GM12878 (cell line): ENCODE data around the gene HMGXB3. TPM values are rescaled to one million over a fixed set of nuclear protein-coding genes. Genes with fewer than 3 reads are reported as not detected.

Experiments
- BRCA1 ChIP-seq: IDR thresholded peaks from 2 replicates; pipeline ENCODE4 v1.6.1; 2011; ENCODE audit warnings: low read depth, low read length, improper control_type of control experiment
- CBX3 ChIP-seq: fragments of 200-600 bp; sonication (generic); IDR thresholded peaks from 2 replicates; pipeline ENCODE4 v1.6.1; 2016; ENCODE audit warnings: low read depth, borderline replicate concordance
- EED ChIP-seq: sonication (generic); IDR thresholded peaks from 2 replicates; pipeline ENCODE4 v1.6.1; 2016; ENCODE audit warnings: antibody characterized with exemption, low read depth
- FOXM1 ChIP-seq: IDR thresholded peaks from 2 replicates; pipeline ENCODE4 v1.6.1; 2012; ENCODE audit warnings: low read depth, mild to moderate bottlenecking, inconsistent platforms, low read length, moderate library complexity
- IKZF1 ChIP-seq: fragments of 450-650 bp; conservative IDR thresholded peaks from 2 replicates; pipeline ENCODE4 v1.6.1; 2017; ENCODE audit warnings: antibody characterized with exemption, mild to moderate bottlenecking
- MEF2A ChIP-seq: IDR thresholded peaks from 2 replicates; pipeline ENCODE4 v1.6.1; 2011; ENCODE audit warnings: low read depth, mild to moderate bottlenecking, low read length, moderate library complexity; ENCODE audit not compliant: insufficient read depth
- MEF2B ChIP-seq: fragments of 450-650 bp; IDR thresholded peaks from 2 replicates; pipeline ENCODE4 v1.6.1; 2018; ENCODE audit warnings: mild to moderate bottlenecking, moderate library complexity; ENCODE audit not compliant: partially characterized antibody, poor library complexity, severe bottlenecking
- MTA3 ChIP-seq: IDR thresholded peaks from 2 replicates; pipeline ENCODE4 v1.6.1; 2012; ENCODE audit warnings: low read length, inconsistent platforms, borderline replicate concordance
- NR2C2 ChIP-seq: IDR thresholded peaks from 2 replicates; pipeline ENCODE4 v1.6.1; 2011; ENCODE audit warnings: borderline replicate concordance, low read depth; ENCODE audit not compliant: control insufficient read depth, insufficient read length
- TCF3 ChIP-seq: IDR thresholded peaks from 2 replicates; pipeline ENCODE4 v1.6.1; 2012; ENCODE audit warnings: low read depth, mild to moderate bottlenecking, low read length, borderline replicate concordance; ENCODE audit not compliant: insufficient read depth
- ZNF274 ChIP-seq: IDR thresholded peaks from one replicate; pipeline ENCODE4 v1.8.0; 2011; ENCODE audit not compliant: insufficient read length, insufficient read depth
- polyA plus RNA-seq, 11 experiments: library from polyadenylated mRNA; depleted of rRNA in 4 of 11; unstranded in 6 of 11; stranded (reverse) in 5 of 11; fragments of >200 nt; fragmentation: Nextera tagmentation in 4 of 11; fragmentation: Illumina TruSeq in 1 of 11; extraction: Ambion mirVana in 4 of 11; extraction: Trizol in 1 of 11; gene quantifications; 1 replicate in 1 of 11; 2 replicates in 10 of 11; pipeline versions ENCODE4 v1.2.1 to v1.2.3, GENCODE V29; 2011 to 2016; ENCODE audit warnings: inconsistent platforms in 2 of 11, missing spikeins in 2 of 11, low read depth in 1 of 11
- total RNA-seq, 4 experiments: library from RNA; depleted of rRNA in 3 of 4; stranded (reverse); fragments of >200 nt in 3 of 4; fragmentation: Illumina TruSeq in 1 of 4; extraction: Trizol in 1 of 4; gene quantifications; 2 replicates each; pipeline versions ENCODE4 v1.2.1 to v1.2.3, GENCODE V29; 2013 to 2021
- TF ChIP-seq, protein P1 (sequence below): fragments of 450-650 bp; IDR thresholded peaks from 2 replicates; pipeline ENCODE4 v1.6.1; 2016; ENCODE audit warnings: mild to moderate bottlenecking, moderate library complexity, borderline replicate concordance
- TF ChIP-seq, protein P2 (sequence below): IDR thresholded peaks from 2 replicates; pipeline ENCODE4 v1.6.1; 2012; ENCODE audit warnings: mild to moderate bottlenecking, low read depth, low read length
- TF ChIP-seq, protein P3 (sequence below): IDR thresholded peaks from 2 replicates; pipeline ENCODE4 v1.6.1; 2011; ENCODE audit warnings: mild to moderate bottlenecking, low read depth, low read length, moderate library complexity; ENCODE audit not compliant: insufficient replicate concordance
- TF ChIP-seq, protein P4 (sequence below): fragments of 450-650 bp; formaldehyde crosslinking; IDR thresholded peaks from 2 replicates; pipeline ENCODE4 v1.4.0; 2022; ENCODE audit warnings: mild to moderate bottlenecking, moderate library complexity

The HMGXB3 gene
- total and polyA plus RNA-seq, 10 of the 15 experiments (the other 5 are each of a cell fraction or from before 2014, with no cell fraction given): 1.00 to 42.2 (median 28.1) TPM

DNA sequence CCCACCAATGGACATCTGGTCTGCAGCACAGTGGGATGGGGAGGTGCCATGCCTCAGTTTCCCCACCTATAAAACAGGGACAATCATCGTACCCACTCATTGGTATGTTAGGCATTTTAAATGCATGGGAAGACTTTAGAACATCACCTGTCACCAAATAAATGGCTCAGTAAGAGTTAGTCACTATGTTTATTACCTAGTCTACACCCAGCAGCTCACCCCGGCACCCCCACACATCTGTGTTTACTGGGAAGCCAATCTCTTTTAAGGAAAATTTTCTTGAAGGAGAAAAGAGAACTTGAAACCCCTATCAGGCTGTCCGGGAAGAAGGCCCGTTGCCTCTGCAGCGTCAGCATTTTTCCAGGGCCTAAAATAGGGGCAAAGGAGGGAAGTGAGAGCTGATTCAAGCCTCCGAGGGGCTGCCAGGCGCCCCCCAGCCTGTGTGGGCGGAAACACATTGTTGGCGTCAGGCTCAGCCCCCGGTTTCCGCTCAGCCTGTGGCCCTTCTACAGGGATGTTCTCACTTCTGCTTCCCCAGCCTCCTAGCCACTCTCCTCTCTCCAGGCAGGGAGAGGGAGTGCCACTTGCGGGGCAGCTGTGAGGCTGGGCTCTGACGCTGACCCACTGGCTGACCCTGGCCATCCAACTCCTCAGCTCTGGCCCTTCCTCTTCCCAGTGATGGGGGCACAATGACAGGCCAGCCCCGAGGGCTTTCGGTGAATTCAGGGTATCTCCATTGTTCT is 81.2 kb downstream of the HMGXB3 start (continued):
- TF ChIP-seq TCF3 (no peak), MEF2B (peak; percentile 84), CBX3 (no peak), FOXM1 (no peak), MEF2A (peak; percentile 70), BRCA1 (no peak), NR2C2 (no peak), MTA3 (no peak; the same call in 1 of the 2 replicates), EED (peak; percentile 94), IKZF1 (peak; percentile 98), ZNF274 (no peak)
- TF ChIP-seq, protein P1, sequence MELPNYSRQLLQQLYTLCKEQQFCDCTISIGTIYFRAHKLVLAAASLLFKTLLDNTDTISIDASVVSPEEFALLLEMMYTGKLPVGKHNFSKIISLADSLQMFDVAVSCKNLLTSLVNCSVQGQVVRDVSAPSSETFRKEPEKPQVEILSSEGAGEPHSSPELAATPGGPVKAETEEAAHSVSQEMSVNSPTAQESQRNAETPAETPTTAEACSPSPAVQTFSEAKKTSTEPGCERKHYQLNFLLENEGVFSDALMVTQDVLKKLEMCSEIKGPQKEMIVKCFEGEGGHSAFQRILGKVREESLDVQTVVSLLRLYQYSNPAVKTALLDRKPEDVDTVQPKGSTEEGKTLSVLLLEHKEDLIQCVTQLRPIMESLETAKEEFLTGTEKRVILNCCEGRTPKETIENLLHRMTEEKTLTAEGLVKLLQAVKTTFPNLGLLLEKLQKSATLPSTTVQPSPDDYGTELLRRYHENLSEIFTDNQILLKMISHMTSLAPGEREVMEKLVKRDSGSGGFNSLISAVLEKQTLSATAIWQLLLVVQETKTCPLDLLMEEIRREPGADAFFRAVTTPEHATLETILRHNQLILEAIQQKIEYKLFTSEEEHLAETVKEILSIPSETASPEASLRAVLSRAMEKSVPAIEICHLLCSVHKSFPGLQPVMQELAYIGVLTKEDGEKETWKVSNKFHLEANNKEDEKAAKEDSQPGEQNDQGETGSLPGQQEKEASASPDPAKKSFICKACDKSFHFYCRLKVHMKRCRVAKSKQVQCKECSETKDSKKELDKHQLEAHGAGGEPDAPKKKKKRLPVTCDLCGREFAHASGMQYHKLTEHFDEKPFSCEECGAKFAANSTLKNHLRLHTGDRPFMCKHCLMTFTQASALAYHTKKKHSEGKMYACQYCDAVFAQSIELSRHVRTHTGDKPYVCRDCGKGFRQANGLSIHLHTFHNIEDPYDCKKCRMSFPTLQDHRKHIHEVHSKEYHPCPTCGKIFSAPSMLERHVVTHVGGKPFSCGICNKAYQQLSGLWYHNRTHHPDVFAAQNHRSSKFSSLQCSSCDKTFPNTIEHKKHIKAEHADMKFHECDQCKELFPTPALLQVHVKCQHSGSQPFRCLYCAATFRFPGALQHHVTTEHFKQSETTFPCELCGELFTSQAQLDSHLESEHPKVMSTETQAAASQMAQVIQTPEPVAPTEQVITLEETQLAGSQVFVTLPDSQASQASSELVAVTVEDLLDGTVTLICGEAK: no peak
- TF ChIP-seq, protein P2, sequence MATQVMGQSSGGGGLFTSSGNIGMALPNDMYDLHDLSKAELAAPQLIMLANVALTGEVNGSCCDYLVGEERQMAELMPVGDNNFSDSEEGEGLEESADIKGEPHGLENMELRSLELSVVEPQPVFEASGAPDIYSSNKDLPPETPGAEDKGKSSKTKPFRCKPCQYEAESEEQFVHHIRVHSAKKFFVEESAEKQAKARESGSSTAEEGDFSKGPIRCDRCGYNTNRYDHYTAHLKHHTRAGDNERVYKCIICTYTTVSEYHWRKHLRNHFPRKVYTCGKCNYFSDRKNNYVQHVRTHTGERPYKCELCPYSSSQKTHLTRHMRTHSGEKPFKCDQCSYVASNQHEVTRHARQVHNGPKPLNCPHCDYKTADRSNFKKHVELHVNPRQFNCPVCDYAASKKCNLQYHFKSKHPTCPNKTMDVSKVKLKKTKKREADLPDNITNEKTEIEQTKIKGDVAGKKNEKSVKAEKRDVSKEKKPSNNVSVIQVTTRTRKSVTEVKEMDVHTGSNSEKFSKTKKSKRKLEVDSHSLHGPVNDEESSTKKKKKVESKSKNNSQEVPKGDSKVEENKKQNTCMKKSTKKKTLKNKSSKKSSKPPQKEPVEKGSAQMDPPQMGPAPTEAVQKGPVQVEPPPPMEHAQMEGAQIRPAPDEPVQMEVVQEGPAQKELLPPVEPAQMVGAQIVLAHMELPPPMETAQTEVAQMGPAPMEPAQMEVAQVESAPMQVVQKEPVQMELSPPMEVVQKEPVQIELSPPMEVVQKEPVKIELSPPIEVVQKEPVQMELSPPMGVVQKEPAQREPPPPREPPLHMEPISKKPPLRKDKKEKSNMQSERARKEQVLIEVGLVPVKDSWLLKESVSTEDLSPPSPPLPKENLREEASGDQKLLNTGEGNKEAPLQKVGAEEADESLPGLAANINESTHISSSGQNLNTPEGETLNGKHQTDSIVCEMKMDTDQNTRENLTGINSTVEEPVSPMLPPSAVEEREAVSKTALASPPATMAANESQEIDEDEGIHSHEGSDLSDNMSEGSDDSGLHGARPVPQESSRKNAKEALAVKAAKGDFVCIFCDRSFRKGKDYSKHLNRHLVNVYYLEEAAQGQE: no peak
- TF ChIP-seq, protein P3, sequence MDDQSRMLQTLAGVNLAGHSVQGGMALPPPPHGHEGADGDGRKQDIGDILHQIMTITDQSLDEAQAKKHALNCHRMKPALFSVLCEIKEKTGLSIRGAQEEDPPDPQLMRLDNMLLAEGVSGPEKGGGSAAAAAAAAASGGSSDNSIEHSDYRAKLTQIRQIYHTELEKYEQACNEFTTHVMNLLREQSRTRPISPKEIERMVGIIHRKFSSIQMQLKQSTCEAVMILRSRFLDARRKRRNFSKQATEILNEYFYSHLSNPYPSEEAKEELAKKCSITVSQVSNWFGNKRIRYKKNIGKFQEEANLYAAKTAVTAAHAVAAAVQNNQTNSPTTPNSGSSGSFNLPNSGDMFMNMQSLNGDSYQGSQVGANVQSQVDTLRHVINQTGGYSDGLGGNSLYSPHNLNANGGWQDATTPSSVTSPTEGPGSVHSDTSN: no peak
- TF ChIP-seq, protein P4, sequence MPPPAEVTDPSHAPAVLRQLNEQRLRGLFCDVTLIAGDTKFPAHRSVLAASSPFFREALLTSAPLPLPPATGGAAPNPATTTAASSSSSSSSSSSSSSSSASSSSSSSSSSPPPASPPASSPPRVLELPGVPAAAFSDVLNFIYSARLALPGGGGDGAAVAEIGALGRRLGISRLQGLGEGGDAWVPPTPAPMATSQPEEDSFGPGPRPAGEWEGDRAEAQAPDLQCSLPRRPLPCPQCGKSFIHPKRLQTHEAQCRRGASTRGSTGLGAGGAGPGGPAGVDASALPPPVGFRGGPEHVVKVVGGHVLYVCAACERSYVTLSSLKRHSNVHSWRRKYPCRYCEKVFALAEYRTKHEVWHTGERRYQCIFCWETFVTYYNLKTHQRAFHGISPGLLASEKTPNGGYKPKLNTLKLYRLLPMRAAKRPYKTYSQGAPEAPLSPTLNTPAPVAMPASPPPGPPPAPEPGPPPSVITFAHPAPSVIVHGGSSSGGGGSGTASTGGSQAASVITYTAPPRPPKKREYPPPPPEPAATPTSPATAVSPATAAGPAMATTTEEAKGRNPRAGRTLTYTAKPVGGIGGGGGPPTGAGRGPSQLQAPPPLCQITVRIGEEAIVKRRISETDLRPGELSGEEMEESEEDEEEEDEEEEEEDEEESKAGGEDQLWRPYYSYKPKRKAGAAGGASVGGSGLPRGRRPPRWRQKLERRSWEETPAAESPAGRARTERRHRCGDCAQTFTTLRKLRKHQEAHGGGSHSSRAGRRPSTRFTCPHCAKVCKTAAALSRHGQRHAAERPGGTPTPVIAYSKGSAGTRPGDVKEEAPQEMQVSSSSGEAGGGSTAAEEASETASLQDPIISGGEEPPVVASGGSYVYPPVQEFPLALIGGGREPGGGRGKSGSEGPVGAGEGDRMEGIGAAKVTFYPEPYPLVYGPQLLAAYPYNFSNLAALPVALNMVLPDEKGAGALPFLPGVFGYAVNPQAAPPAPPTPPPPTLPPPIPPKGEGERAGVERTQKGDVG (CRISPR knock-in tag): no peak
